Measurements from ENCODE around the gene TMEM107. TPM values are rescaled to one million over a fixed set of nuclear protein-coding genes. Genes with fewer than 3 reads are reported as not detected.
"Not testable (repeated sequence)": the region's sequence is repeated elsewhere in the genome, so short reads cannot be mapped to it uniquely, and the experiment has no call there.

TMEM107 gene
- total and polyA plus RNA-seq, 2 experiments from 2014 or later: 40.7 to 54.6 TPM

DNA sequence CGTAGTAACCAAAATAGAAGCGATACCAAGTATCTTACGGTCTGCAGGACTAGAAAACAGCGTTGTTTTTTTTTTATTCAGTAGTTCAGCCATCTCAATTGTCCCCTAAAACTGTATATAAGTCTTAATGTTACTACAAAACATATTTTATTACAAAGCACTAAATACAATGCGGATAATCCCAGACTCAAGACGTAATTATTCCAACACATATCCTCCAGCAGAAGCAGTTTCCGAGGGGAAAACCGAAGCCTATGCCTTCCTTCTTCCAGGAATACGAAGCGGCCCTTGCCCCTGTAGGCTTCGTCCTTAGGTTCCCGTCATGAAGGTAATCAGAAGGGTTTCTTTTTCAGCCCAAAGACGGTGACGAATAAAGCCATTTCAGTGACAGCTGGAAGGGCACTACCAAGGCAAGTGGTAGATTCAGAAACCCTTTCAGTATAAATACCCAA is 2.3 kb downstream of the TMEM107 start:
- peaks cover 24% of the 10 kb centered on the region for H3K4me1 ChIP-seq (ENCODE audit: low read depth)
- H3K4me3 ChIP-seq: peak overlapping the region; percentile 40
- no peak for DNase-seq (ENCODE audit: low read depth in 1 of 2, low spot score in 1 of 2)
- H3K36me3 ChIP-seq: no peaks in the 10 kb centered on the region
- H3K27me3 ChIP-seq: no peaks in the 10 kb centered on the region
- peak overlapping the region; percentile 99 for H3K27ac ChIP-seq
- H3K9me3 ChIP-seq (ENCODE audit: low read depth): no peaks in the 10 kb centered on the region
- TF ChIP-seq, protein P1, sequence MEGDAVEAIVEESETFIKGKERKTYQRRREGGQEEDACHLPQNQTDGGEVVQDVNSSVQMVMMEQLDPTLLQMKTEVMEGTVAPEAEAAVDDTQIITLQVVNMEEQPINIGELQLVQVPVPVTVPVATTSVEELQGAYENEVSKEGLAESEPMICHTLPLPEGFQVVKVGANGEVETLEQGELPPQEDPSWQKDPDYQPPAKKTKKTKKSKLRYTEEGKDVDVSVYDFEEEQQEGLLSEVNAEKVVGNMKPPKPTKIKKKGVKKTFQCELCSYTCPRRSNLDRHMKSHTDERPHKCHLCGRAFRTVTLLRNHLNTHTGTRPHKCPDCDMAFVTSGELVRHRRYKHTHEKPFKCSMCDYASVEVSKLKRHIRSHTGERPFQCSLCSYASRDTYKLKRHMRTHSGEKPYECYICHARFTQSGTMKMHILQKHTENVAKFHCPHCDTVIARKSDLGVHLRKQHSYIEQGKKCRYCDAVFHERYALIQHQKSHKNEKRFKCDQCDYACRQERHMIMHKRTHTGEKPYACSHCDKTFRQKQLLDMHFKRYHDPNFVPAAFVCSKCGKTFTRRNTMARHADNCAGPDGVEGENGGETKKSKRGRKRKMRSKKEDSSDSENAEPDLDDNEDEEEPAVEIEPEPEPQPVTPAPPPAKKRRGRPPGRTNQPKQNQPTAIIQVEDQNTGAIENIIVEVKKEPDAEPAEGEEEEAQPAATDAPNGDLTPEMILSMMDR (IDR thresholded peaks at IDR 0.05; ENCODE audit: low read depth, low read length): no peak

DNA sequence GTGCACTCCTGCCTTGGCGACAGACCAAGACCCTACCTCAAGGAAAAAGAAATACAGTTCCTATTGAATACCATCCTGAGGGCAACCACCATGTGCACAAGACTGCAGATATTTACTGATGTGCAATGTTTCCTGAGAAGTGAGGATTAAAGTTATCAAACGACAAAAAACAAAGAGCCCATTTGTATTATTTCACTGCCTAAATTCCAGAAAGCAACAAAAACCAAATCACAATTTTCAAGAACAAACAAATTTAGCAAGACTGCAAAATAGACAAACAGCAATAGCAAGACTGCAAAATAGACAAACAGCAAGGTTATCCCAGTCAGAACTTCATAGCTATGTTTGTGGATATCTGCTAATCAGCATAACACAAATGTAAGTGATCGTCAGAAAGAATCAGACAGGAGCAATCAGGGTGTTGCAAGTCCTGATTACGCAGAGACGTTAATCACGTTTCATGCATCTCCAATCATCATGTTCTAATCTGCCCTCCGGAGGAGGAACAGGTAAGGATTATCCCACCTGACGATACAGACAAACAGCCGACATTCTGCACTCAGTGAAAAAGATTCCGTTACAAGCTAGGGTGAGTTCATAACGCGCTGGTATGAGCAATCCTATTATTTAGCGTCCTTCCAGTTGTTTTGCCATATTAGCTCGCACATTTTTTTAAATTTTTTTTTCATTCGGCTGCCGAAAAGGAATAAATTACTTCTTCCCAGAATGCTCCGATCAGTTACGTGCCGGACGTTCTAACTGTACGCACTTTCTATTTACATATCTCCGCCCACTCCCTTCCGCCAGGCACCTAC is 2.9 kb downstream of the TMEM107 start:
- Histone ChIP-seq H3K27me3 (no peaks in the 10 kb centered on the region), H3K36me3 (no peaks in the 10 kb centered on the region), H3K27ac (peak overlapping the region; percentile 99), H3K4me1 (ENCODE audit: low read depth) (peaks cover 24% of the 10 kb centered on the region), H3K4me3 (peak overlapping the region; percentile 40), H3K9me3 (ENCODE audit: low read depth) (no peaks in the 10 kb centered on the region)
- TF ChIP-seq, protein P1 (IDR thresholded peaks at IDR 0.05; ENCODE audit: low read depth, low read length): no peak
- peak; percentile 91 to 98 for DNase-seq (ENCODE audit: low read depth in 1 of 2, low spot score in 1 of 2)

DNA sequence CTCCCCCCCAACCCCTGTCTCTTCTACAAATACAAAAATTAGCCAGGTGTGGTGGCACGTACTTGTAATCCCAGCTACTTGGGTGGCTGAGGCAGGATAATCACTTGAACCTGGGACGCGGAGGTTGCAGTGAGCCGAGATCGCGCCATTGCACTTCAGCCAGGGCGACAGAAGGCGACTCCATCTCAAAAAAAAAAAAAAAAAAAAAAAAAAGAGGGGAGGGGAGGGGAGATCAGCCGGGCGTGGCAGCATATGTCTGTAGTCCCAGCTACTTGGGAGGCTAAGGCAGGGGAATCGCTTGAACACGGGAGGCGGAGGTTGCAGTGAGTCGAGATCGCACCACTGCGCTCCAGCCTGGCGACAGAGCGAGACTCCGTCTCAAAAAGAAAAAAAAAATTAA is 6.0 kb downstream of the TMEM107 start:
- DNase-seq (ENCODE audit: low read depth in 1 of 2, low spot score in 1 of 2); H3K27ac ChIP-seq; H3K4me1 ChIP-seq (ENCODE audit: low read depth); H3K36me3 ChIP-seq; H3K9me3 ChIP-seq (ENCODE audit: low read depth); H3K4me3 ChIP-seq; H3K27me3 ChIP-seq: not testable (repeated sequence)

DNA sequence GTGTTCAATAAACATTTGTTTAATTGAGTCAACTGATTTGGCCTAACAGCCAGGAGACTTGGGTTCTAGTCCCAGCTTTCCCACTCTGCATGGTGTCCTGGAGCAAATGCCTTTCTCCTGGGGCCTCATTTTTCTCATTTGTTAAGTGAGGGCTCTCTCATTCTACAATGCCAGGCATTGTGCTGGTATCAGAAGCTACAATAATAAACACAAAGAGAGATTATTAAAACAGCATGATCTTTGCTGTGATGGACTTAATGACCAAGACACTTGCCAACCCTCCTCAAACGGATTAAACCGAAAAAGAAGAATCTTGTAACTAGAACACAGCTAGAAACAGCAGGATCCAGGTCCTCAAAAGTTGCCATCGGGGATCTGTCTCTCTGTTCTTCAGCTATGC is 8.7 kb downstream of the TMEM107 start:
- TF ChIP-seq, protein P1 (IDR thresholded peaks at IDR 0.05; ENCODE audit: low read depth, low read length): no peak
- Histone ChIP-seq H3K4me3 (no peak overlapping the region), H3K27me3 (no peaks in the 10 kb centered on the region), H3K27ac (no peak overlapping the region), H3K36me3 (no peaks in the 10 kb centered on the region), H3K9me3 (ENCODE audit: low read depth) (no peaks in the 10 kb centered on the region), H3K4me1 (ENCODE audit: low read depth) (peaks cover 16% of the 10 kb centered on the region)
- DNase-seq (ENCODE audit: low read depth in 1 of 2, low spot score in 1 of 2): no peak

DNA sequence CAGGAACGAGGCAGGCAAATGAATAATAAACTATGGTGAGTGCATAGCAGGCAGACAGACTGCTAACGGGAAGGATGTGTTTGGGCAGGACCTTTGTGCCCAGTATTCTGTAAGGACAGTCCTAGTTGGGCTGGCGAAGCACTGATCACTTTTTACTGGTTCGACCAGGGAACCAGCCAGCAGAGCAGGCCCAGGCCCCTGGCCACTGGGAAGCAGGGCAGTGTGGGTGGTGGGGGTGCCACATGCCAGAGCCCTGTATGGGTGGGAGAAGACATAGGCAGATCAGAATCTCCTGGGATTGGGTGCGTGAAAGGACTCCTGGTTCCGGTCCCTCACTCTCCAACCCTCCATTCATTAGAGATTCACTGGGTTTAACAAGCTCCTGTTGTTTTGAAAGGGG is 9.4 kb downstream of the TMEM107 start:
- Histone ChIP-seq H3K36me3 (no peaks in the 10 kb centered on the region), H3K27me3 (no peaks in the 10 kb centered on the region), H3K27ac (peak overlapping the region; percentile 28), H3K4me3 (no peak overlapping the region), H3K9me3 (ENCODE audit: low read depth) (no peaks in the 10 kb centered on the region), H3K4me1 (ENCODE audit: low read depth) (peaks cover 16% of the 10 kb centered on the region)
- TF ChIP-seq, protein P1 (IDR thresholded peaks at IDR 0.05; ENCODE audit: low read depth, low read length): no peak
- no peak for DNase-seq (ENCODE audit: low read depth in 1 of 2, low spot score in 1 of 2)

DNA sequence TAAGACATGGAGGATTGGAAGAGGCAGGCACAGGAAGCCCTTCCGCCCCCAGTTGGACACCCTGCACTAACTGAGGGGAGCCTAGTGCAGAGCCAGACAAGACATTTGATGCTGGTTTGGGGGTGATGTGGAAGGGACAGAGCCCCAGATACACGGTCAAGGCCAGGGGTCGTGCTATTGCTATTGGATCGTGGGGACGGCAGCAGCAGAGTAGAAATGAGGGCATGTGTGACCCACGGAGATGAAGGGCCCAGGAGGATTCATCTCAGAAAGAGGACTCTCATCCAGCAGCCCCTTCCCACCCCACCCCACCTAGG is 11.4 kb downstream of the TMEM107 start:
- TF ChIP-seq, protein P1 (IDR thresholded peaks at IDR 0.05; ENCODE audit: low read depth, low read length): no peak
- no peak for DNase-seq (ENCODE audit: low read depth in 1 of 2, low spot score in 1 of 2)
- Histone ChIP-seq H3K4me1 (ENCODE audit: low read depth) (peaks cover 16% of the 10 kb centered on the region), H3K36me3 (peaks cover 5% of the 10 kb centered on the region), H3K27ac (peak overlapping the region; percentile 96), H3K27me3 (no peaks in the 10 kb centered on the region), H3K9me3 (ENCODE audit: low read depth) (no peaks in the 10 kb centered on the region), H3K4me3 (no peak overlapping the region)
